ENCODE measurements around the gene VPS41.

Gene VPS41

DNA sequence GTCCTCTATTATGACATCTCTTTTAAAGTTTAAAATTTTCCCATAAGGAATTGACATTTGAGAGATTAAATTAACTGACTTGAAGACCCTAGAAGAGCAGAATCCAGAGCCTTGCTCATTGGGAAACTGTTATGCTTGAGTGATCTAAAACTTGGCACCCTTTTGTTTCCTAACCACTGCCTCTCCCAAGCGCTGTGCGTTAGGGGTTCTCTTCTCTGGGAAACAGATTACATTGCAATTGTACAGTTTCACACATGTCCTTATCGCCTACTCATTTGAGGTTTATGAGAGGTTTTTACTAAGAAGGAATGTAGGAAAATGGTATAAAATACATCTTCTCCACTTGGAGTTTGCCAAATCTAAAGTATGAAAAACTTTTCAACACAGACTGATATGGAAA, 151.1 kb downstream of the VPS41 start:
- DNase-seq, result no peak
- in situ Hi-C loops (cut with MboI; ENCODE audit: low pct_unique_long_range_greater_than_20kb, low sequenced_read_pairs), result no loop called here

DNA sequence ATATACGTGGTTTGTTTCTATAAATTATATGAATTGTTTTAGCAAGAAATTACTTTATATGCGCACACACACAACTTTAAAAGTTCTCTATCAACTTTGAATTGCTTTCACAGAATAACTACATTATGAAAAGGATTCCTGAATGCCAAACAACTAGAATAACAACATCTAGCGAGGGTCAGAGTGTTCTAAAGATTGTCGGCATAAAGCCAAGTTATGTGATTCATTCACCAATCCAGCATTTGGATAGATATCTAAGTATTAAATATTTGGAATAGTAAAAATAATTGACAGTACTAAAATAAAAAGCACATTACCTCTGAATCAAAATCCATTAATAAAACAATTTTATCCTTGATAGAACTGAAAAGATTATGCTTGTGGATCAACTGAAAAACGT, 152.5 kb downstream of the VPS41 start:
- in situ Hi-C loops (cut with MboI; ENCODE audit: low pct_unique_long_range_greater_than_20kb, low sequenced_read_pairs), result no loop called here
- no peak for DNase-seq

DNA sequence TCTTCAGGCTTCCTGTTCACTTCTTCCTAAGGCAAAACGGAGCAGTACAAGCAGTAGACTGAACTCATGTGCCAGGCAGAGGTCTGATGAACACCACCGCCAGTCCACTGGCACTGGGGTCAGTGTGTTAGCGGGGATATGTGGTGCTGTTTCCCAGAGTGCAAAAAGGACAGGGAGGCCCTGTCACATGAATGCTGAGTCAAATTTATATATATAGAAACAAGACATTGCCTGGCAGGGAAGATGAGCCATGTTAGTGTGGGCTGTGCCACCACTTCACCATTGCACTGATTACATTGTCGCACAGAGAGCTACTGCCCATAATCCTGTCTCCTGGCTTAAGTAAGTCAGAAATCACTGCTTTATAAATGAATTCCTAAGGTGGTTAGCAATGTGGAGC, 155.6 kb downstream of the VPS41 start:
- DNase-seq, result no peak
- in situ Hi-C loops (cut with MboI; ENCODE audit: low pct_unique_long_range_greater_than_20kb, low sequenced_read_pairs), result no loop called here

DNA sequence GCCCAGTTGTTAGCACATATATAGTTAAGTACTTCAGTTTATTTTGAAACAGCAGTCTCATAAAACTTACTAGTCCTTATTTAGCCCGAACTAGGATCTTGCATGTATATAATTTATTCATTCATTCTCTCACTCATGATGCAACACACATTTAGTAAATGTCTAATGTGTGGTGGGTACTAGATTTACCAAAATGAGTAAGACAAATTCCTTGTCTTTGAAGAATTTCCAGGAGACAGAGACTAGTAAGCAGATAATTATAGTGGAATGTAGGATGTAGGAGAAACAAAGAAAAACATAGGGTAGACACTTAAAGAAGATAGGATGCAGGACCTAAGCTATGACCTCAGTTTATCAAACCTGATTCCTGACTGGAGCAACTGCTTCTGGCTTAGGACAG, 157.6 kb downstream of the VPS41 start:
- in situ Hi-C loops (cut with MboI; ENCODE audit: low pct_unique_long_range_greater_than_20kb, low sequenced_read_pairs), result no loop called here
- no peak for DNase-seq

DNA sequence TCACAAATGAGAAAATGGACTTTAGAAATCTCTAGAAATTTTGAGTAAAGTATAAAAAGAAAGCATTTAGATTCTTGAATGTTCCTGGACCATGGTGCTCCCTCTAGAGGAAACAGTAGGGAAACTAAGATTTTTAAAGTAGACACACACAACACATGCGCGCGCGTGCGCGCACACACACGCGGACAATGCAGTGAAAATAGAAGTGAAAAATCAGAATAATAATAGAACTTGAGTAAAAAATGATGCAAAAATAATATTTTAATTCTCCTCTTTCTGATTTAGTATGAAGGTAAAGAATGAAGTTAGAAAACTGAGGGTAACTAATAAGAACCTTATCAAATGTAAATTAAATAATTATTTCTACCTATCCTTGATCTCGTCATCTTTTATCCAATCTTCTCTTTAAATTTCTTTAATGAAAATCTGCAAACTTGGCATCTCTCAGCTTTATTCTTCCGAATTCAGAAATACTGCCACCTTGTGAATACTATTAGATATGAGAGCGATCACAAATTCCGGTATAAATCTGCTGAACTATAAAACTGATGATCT, 160.9 kb downstream of the VPS41 start:
- DNase-seq, result no peak
- in situ Hi-C loops (cut with MboI; ENCODE audit: low pct_unique_long_range_greater_than_20kb, low sequenced_read_pairs), result no loop called here

DNA sequence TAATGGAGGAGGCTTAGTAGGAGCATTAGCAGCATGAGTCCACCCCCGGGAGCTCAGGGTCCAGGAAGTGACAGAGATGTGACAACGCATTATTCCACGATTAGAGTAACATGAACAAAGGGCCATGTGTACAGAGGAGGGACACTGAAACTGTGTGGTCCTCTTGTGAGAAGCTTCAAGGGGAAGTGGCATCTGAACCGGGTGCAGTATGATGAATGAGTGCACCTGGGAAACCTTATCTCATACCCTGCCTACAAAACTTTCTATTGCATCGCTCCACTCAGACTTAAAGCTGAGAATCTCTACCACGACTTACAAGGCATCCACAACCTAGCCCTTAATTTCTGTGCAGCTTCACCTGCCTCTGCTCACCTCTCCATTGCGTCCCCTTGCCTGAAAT, 162.6 kb downstream of the VPS41 start:
- no peak for DNase-seq
- in situ Hi-C loops (cut with MboI; ENCODE audit: low pct_unique_long_range_greater_than_20kb, low sequenced_read_pairs), result no loop called here

DNA sequence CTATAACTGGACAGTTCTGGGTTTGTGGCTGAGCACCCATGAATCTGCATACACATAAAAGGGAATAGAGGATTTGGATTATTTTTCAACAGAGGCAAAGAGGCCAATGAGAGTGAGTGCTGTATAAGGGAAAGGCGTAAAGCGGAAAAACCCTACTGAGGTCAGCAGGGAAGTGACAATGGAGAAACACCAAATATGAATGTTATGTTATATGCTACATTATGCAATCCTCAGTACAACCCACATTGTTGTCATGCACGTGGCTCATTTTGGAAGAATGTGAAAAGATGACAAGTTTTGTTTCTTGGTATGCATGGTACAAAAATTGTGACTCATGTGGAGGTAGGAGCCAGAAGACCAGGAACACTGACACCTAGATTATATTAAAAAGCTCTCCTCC, 164.2 kb downstream of the VPS41 start:
- in situ Hi-C loops (cut with MboI; ENCODE audit: low pct_unique_long_range_greater_than_20kb, low sequenced_read_pairs), result no loop called here
- DNase-seq, result no peak

DNA sequence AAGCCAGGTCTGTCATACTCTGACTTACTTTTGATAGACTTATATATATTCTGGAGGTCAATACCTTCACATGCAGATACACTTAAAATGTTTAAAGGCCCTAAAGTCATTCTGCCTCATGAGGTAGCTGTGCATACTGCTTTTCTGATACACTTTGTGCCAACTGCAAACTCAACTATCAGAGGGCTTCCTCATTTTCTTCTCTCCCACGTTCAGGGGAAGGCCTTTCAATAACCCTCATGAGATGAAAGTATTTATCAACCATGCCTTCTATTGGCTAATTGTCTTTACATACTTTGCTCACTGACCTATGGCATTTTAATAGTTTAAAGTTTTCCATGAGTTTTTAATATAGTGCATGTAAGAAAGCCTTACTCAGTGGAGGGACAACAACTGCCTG, 165.1 kb downstream of the VPS41 start:
- no peak for DNase-seq
- in situ Hi-C loops (cut with MboI; ENCODE audit: low pct_unique_long_range_greater_than_20kb, low sequenced_read_pairs), result no loop called here

DNA sequence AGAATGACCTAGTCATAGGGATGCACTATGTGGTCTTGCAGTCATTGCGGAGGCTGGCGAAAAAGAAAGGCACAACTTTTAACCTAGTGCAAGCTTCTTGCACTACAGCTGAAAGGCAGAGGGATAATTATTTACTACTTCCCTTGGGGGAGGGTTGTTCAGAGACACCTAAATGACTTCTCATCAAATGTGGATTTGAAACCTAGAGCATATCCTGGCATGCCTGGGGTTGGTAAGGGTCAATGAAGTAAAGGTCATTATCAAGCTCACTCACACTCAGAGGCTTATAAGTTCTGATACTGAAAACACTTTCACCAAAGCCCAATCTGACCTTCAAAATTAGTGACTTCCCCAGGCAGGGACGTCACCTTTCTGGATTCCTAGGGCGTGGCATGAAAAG, 168.9 kb downstream of the VPS41 start:
- no peak for DNase-seq
- in situ Hi-C loops (cut with MboI; ENCODE audit: low pct_unique_long_range_greater_than_20kb, low sequenced_read_pairs), result no loop called here

DNA sequence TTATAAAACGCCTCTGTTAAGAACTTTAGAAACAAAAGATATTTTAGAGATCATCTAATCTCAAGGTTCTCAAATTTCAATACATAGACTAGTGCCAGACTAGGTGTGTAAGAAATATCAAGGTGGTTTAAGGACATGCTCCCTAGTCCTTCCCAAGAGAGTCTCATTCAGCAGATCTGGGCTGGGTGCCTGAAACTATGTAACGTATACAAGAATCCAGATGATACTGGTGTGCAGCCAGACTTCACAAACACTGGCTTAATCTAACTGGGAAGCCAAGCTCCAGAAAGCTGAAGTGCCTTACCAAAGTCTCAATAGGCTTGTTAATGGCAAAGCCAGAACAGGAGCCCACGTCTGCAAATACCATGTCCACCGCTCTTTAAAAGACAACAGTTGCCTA, 172.9 kb downstream of the VPS41 start:
- no peak for DNase-seq
- in situ Hi-C loops (cut with MboI; ENCODE audit: low pct_unique_long_range_greater_than_20kb, low sequenced_read_pairs), result no loop called here

DNA sequence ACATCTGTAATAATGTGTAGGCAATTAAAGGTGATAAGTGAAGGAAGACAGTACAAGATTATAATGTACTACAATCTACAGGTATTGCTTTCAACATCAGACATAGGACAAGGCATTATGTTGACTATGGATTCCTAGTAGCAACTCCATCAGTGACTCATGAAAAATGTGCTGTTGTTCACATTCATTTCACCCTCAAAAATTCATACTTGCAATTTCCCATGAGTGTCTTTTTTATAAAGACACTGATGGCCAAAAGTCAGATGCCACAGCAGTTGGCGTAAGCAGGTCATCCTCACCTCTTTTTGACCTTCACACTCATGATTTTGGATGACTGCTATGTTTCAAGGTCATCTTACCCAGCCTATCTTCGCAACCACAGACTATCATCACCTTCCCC, 177.8 kb downstream of the VPS41 start:
- no peak for DNase-seq
- in situ Hi-C loops (cut with MboI; ENCODE audit: low pct_unique_long_range_greater_than_20kb, low sequenced_read_pairs), result no loop called here

DNA sequence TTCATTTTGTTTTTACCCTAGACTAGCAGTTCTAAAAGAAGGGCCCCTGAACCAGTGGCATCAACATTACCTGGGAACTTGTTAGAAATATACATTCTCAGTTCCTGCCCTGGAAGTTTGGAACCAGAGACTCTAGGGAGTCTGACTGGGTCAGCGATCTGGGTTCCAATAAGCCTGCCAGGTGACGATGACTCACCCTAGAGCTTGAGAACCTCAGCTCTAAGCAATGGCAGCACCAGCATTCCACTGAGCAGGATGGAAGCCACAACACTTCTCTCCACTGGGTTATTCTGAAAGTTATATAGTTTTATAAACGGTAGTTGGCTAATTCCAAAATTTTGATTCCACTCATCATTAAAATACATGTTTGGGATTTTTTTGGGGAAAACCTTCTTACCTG, 180.8 kb downstream of the VPS41 start:
- in situ Hi-C loops (cut with MboI; ENCODE audit: low pct_unique_long_range_greater_than_20kb, low sequenced_read_pairs), result no loop called here

DNA sequence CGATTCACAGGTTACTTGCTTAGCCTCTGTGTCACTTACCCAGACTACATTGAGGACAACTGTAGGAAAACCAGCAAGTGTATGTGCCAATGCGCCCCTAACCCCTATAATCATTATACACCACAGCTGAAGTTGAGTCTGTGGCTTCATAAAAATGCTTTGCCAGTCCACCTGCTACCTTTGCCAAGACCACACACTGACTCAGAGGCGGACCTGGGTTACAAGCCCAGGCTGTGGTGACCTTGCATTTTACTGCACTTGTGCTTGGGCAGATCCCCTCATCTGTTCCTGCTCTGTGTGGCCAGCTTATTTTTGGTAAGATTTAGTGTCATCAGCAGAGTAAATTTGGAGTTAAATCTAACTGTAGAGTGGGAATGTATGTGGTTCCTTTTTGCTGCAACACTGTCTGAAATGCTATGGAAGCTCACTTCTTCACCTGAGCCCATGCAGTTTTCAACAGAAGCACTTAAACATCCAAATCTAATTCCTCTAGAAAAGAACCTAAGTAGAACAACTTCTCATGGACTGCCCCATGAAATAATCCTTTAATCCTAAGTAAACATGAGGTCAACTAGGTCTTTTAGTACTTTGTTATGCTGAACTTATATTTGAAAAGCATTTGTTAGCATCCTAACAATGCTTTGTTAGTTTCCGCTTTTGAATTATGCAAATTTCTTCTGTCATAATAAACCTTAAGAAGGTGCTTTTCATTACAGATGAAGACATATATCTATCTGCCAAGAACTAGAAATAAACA, 181.6 kb downstream of the VPS41 start:
- DNase-seq, result no peak
- in situ Hi-C loops (cut with MboI; ENCODE audit: low pct_unique_long_range_greater_than_20kb, low sequenced_read_pairs), result no loop called here

More for the DNA sequence above, 180.8 kb downstream of the VPS41 start:
- DNase-seq, result no peak

DNA sequence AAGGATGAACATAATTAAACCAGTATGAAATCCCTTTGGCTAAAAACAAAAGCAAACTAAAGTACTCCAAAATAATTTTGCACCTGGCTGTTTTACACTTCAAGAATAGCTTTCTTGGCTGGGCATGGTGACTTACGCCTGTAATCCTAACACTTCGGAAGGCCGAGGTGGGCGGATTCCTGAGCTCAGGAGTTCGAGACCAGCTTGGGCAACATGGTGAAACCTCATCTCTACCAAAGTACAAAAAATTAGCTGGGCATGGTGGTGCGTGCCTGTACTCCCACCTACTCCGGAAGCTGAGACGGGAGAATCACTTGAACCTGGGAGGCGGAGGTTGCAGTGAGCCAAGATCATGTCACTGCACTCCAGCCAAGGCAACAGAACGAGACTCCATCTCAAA, 185.7 kb downstream of the VPS41 start:
- no peak for DNase-seq
- in situ Hi-C loops (cut with MboI; ENCODE audit: low pct_unique_long_range_greater_than_20kb, low sequenced_read_pairs), result no loop called here

DNA sequence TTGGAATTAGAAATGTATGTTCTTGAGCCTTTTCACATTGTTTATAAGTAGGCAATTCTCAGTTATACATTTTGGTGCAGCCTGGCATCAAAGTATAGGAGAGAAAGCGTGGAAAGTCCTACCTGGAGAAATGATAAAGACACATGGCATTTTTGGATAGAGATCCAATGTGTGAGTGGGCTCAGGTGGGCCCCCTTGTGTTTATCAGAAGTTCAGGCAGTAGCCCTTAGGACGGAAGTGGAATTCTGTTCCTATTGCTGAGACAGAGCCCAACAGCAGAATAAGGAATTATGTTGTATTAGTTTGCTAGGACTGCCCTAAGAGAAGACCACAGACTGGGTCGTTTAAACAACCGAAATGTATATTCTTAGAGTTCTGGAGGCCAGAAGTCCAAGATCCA, 192.6 kb downstream of the VPS41 start:
- no peak for DNase-seq
- in situ Hi-C loops (cut with MboI; ENCODE audit: low pct_unique_long_range_greater_than_20kb, low sequenced_read_pairs), result no loop called here

DNA sequence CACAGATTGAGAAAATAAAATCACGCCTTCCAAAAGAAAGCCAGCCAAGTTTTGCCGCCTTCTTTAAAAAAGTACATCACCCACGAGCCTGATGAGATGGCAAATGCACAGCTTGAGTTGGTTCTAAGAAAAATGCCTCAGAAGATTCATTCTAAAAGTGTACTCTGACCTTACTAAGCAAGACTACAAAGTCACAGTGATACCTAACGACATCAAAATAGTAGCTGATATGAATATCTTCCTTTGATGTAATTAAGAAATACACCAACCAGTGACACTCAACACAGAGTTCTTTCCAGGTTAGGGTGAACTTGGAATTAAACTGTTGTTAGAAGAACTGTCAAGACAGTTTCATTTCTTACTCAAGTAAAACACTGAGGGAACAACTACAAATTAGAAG, 199.9 kb downstream of the VPS41 start:
- in situ Hi-C loops (cut with MboI; ENCODE audit: low pct_unique_long_range_greater_than_20kb, low sequenced_read_pairs), result no loop called here

DNA sequence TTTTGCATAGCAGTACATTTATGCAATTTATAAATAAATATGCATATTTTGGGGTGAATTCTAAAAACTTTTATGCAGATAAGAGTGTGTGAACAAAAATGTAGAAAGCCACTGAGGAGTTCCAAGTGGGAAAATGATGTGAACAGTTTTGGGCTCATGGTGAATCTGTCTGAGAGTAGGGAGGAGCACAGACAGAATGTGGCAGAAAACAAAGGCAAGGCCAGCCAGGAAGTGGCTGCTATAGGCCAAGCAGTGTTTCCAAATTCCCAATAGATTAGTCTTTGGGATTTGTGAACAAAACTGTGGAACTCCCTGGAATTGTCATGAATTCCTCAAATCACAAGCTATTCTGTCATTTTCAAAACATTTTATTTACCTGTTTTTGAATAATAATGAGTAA, 204.2 kb downstream of the VPS41 start:
- in situ Hi-C loops (cut with MboI; ENCODE audit: low pct_unique_long_range_greater_than_20kb, low sequenced_read_pairs), result no loop called here
- DNase-seq, result no peak

More for the DNA sequence above, 199.9 kb downstream of the VPS41 start:
- no peak for DNase-seq

DNA sequence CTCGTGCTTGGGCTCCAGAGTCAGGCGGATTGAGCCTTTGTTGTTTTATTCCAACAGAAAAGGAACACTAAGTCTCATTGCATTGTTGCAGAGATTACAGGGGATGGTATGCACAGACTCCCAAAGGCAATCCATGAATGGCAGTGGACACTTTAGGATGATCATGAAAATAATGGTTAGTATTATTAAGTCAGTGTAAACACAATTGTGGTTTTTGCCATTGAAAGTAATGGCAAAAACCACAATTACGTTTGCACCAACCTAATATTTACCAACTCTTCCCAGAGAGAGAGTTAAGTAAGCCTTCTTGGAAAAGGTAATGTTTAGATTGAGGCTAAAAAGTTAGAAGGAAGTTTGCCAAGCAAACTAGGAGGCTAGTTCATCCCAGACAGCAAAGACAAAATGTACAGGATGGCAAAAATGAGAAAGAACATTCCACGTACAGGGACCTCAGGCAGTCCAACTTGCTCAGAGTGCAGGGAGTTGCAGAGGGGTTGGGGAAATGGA, 204.9 kb downstream of the VPS41 start:
- no peak for DNase-seq
- in situ Hi-C loops (cut with MboI; ENCODE audit: low pct_unique_long_range_greater_than_20kb, low sequenced_read_pairs), result no loop called here

DNA sequence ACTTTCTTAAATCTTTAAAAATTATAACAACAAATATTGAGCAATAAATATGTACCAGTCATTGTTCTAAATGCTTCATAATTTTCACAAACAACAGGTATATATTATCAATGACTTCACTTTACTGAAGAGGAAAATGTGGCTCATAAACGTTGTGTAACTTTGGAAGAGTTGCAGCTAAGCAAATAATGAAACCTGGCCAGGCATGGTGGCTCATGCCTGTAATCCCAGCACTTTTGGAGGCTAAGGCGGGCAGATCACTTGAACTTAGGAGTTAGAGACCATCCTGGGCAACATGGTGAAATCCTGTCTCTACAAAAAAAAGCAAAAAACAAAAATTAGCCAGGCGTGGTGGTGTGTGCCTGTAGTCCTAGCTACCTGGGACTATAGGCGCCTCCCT, 205.9 kb downstream of the VPS41 start:
- DNase-seq, result no peak
- in situ Hi-C loops (cut with MboI; ENCODE audit: low pct_unique_long_range_greater_than_20kb, low sequenced_read_pairs), result no loop called here

DNA sequence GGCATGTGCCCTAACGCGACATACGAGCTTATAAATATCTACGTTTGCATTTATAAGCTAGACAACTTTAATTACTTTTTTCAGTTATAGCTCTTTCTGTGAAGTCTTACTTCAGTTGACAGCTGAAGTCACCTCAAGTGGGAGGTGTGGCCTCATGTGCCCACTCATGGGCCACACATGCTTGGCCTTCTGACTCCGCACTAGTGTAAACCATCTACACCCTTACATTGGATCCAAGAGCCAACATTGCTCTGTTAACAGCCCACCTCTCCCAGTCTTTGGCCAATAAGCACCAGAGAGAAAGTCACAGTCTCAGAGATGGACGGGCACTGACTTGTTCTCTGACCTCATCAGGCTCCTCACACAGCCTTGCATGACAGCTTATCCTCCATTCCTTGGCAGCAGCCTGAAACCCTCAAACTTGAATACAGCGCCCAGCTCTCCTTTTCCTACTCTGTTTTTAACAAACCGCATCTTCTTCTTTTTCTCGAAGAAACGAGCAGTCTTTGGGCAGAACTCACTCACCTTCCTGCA, 206.9 kb downstream of the VPS41 start:
- no peak for DNase-seq
- in situ Hi-C loops (cut with MboI; ENCODE audit: low pct_unique_long_range_greater_than_20kb, low sequenced_read_pairs), result no loop called here

DNA sequence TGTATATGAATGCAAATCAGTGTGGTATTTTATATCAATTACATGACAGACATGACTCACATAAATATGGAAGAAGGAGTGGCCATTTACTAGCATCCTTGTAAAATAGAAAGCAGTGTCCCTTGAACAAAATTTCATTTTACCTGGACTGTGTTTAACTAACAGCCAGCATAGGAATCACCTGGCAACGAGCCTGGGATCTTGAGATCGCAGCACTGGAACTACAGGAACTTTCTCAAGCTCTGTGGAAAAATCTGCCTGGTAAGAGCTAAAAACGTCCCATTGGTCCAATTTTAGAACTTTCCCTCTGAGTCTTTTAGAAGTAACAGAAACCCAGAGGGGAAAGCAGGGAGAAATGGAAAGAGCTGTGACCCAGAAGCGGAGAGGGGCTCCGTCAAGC, 208.9 kb downstream of the VPS41 start:
- in situ Hi-C loops (cut with MboI; ENCODE audit: low pct_unique_long_range_greater_than_20kb, low sequenced_read_pairs), result no loop called here
- DNase-seq, result no peak

Data from KBM-7 (cell line).